ENCODE results near the gene SYT4. TPM values are rescaled to one million over a fixed set of nuclear protein-coding genes. Genes with fewer than 3 reads are reported as not detected.

The SYT4 gene
- total and polyA plus RNA-seq, 11 donors = 17.0 TPM; not detected in 10

DNA sequence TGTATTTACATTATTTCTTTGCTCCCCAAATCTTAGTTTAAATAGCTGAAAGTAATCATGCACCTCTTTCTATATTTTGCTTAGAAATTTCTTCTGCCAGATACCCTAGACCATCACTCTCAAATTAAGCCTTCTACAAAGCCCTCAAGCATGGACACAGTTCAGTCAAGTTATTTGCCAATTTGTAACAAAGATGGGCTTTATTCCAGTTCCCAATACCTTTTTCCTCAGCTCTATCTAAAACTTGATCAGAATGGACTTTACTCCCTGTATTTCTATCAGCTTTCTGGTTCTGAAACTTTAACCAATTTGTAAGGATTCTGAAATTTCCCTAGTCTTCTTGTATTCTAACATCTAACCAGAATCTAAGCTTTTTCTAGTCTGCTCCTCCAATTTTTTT lies 56.6 kb downstream of the SYT4 start:
- no peaks in the 10 kb centered on the region for H3K27me3 ChIP-seq
- no peaks in the 10 kb centered on the region for H3K4me1 ChIP-seq
- no peak overlapping the region for H3K27ac ChIP-seq
- H3K36me3 ChIP-seq = no peaks in the 10 kb centered on the region
- DNase-seq (no peak), ATAC-seq (no peak)
- no peaks in the 10 kb centered on the region for H3K9me3 ChIP-seq
- TF ChIP-seq, protein P1, sequence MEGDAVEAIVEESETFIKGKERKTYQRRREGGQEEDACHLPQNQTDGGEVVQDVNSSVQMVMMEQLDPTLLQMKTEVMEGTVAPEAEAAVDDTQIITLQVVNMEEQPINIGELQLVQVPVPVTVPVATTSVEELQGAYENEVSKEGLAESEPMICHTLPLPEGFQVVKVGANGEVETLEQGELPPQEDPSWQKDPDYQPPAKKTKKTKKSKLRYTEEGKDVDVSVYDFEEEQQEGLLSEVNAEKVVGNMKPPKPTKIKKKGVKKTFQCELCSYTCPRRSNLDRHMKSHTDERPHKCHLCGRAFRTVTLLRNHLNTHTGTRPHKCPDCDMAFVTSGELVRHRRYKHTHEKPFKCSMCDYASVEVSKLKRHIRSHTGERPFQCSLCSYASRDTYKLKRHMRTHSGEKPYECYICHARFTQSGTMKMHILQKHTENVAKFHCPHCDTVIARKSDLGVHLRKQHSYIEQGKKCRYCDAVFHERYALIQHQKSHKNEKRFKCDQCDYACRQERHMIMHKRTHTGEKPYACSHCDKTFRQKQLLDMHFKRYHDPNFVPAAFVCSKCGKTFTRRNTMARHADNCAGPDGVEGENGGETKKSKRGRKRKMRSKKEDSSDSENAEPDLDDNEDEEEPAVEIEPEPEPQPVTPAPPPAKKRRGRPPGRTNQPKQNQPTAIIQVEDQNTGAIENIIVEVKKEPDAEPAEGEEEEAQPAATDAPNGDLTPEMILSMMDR (IDR thresholded peaks at IDR 0.05) = no peak
- no peak for TF ChIP-seq POLR2A (IDR thresholded peaks at IDR 0.05)
- no peak overlapping the region for H3K4me3 ChIP-seq
- intact Hi-C loops (cut with DNase I) = no loop called here

Other genes starting within 250 kb of the SYT4 start
- not detected for gene RIT2, start 161.8 kb downstream of the SYT4 start, total RNA-seq
- not detected for gene RIT2, start 161.8 kb downstream of the SYT4 start, polyA plus RNA-seq